Panc1 (cell line): ENCODE measurements around the gene ZKSCAN2. TPM values are rescaled to one million over a fixed set of nuclear protein-coding genes. Genes with fewer than 3 reads are reported as not detected.

ENCODE experiments used
- ATAC-seq: fragments of 200-7000 bp; cut with Tn5 transposase; 2 replicates; pipeline ENCODE4 v1.9.1; 2020; ENCODE audit warnings: mild to moderate bottlenecking, moderate library complexity
- BruUV-seq: library from RNA; stranded (reverse); fragments of 400-500 nt; replicated peaks from 2 replicates; lab custom pipeline; 2021; lab: Mats Ljungman, UMichigan
- CTCF ChIA-PET: fragments of 300-600 bp; sonication (Branson Sonifier 250); formaldehyde crosslinking; loops from one replicate; lab custom pipeline; 2022; ENCODE audit warnings: antibody characterized with exemption; lab: Charles Lee
- POLR2A ChIA-PET: fragments of 300-600 bp; sonication (Branson Sonifier 250); formaldehyde crosslinking; loops from one replicate; lab custom pipeline; 2022; ENCODE audit warnings: antibody characterized with exemption; lab: Charles Lee
- DNase-seq: peaks from one replicate; pipeline ENCODE4 v3.0.0-alpha.2; 2010; ENCODE audit warnings: low read depth, low spot score
- H3K27ac ChIP-seq: 2 replicates; pipeline ENCODE4 v1.5.1; 2011; ENCODE audit warnings: mild to moderate bottlenecking, low read length, inconsistent platforms
- H3K27me3 ChIP-seq: fragments of 200-500 bp; sonication (Bioruptor generic); 2 replicates; pipeline ENCODE4 v1.6.0; 2014; ENCODE audit warnings: low read length, inconsistent platforms; ENCODE audit not compliant: control insufficient read depth, insufficient read depth
- H3K36me3 ChIP-seq: fragments of 200-500 bp; sonication (Bioruptor generic); 2 replicates; pipeline ENCODE4 v1.5.1; 2014; ENCODE audit warnings: inconsistent platforms, mild to moderate bottlenecking, low read length, moderate library complexity; ENCODE audit not compliant: control insufficient read depth, insufficient read depth
- H3K4me1 ChIP-seq: 2 replicates; pipeline ENCODE4 v1.5.1; 2011; ENCODE audit warnings: inconsistent platforms, mild to moderate bottlenecking, low read length, moderate library complexity; ENCODE audit not compliant: control insufficient read depth, insufficient read depth
- H3K4me3 ChIP-seq, 2 experiments: 2 replicates each; pipeline ENCODE4 v1.5.1; 2011 to 2012; ENCODE audit warnings: low read depth in 2 of 2, low read length in 2 of 2, mild to moderate bottlenecking in 2 of 2, inconsistent platforms in 1 of 2, moderate library complexity in 1 of 2
- H3K9me3 ChIP-seq: fragments of 200-500 bp; sonication (Bioruptor generic); 2 replicates; pipeline ENCODE4 v1.5.1; 2014; ENCODE audit warnings: low read depth, mild to moderate bottlenecking, inconsistent platforms, low read length, moderate library complexity; ENCODE audit not compliant: control insufficient read depth, insufficient read depth
- POLR2AphosphoS5 ChIP-seq: IDR thresholded peaks from 2 replicates; pipeline ENCODE4 v1.6.1; 2012; ENCODE audit warnings: mild to moderate bottlenecking, low read depth, low read length, moderate library complexity
- REST ChIP-seq, 2 experiments: IDR thresholded peaks; 2 replicates each; pipeline ENCODE4 v1.6.1; 2011 to 2012; ENCODE audit warnings: low read depth in 2 of 2, control low read depth in 1 of 2, low read length in 1 of 2, mild to moderate bottlenecking in 1 of 2, moderate library complexity in 1 of 2; ENCODE audit not compliant: insufficient read depth in 1 of 2
- SIN3A ChIP-seq: IDR thresholded peaks from 2 replicates; pipeline ENCODE4 v1.6.1; 2012; ENCODE audit warnings: low read depth, mild to moderate bottlenecking, low read length, moderate library complexity, borderline replicate concordance; ENCODE audit not compliant: insufficient read depth
- TCF7L2 ChIP-seq: IDR thresholded peaks from 2 replicates; pipeline ENCODE4 v1.6.1; 2011; ENCODE audit warnings: mild to moderate bottlenecking, low read depth, low read length, inconsistent platforms
- in situ Hi-C: cut with HindIII; loops from 2 replicates; pipeline ENCODE4 v1.10.0; 2016; ENCODE audit warnings: low sequenced_read_pairs, low pct_unique_long_range_greater_than_20kb
- intact Hi-C: fragments of 100-400 bp; cut with micrococcal nuclease; formaldehyde crosslinking; loops from one replicate; pipeline ENCODE4 v1.10.0; 2022; ENCODE audit not compliant: unreplicated experiment
- total RNA-seq: library from RNA; stranded (reverse); gene quantifications from one replicate; pipeline ENCODE4 v1.2.1, GENCODE V29; 2021; ENCODE audit not compliant: unreplicated experiment
- TF ChIP-seq, protein P1 (sequence below): fragments of 450-650 bp; IDR thresholded peaks from 2 replicates; pipeline ENCODE4 v1.5.1; 2017; ENCODE audit warnings: mild to moderate bottlenecking

ZKSCAN2 gene
- total RNA-seq, 1 experiment from 2014 or later, result 11.4 TPM

DNA sequence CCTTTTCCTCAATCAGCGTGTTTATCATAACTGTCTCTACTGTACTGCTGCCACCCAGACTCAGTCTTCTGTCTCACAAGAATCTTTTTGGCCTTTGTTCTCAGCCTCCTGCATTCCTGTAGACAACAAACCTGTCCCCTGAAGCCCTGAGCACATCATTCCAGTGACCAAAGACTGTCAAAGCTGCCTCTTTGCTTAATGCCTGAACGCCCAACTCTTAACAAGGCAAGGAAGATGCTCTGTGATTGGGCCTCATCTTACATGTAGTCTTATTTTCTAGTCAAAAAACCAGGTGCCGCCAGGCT, 70.2 kb downstream of the ZKSCAN2 start:
- no peaks in the 10 kb centered on the region for H3K36me3 ChIP-seq
- ChIA-PET POLR2A (no interaction called here), CTCF (no interaction called here)
- H3K27me3 ChIP-seq, result no peaks in the 10 kb centered on the region
- peak overlapping the region; percentile 30; the same call in 1 of the 2 replicates for H3K27ac ChIP-seq
- H3K4me1 ChIP-seq, result peaks cover 7% of the 10 kb centered on the region; the same call in 1 of the 2 replicates
- no TSS peak for BruUV-seq
- TF ChIP-seq SIN3A (no peak), REST (IDR thresholded peaks at IDR 0.05; ENCODE audit: insufficient read depth in 1 of 2, low read depth in 2 of 2, low read length in 1 of 2) (no peak), TCF7L2 (no peak), POLR2AphosphoS5 (no peak)
- TF ChIP-seq, protein P1, sequence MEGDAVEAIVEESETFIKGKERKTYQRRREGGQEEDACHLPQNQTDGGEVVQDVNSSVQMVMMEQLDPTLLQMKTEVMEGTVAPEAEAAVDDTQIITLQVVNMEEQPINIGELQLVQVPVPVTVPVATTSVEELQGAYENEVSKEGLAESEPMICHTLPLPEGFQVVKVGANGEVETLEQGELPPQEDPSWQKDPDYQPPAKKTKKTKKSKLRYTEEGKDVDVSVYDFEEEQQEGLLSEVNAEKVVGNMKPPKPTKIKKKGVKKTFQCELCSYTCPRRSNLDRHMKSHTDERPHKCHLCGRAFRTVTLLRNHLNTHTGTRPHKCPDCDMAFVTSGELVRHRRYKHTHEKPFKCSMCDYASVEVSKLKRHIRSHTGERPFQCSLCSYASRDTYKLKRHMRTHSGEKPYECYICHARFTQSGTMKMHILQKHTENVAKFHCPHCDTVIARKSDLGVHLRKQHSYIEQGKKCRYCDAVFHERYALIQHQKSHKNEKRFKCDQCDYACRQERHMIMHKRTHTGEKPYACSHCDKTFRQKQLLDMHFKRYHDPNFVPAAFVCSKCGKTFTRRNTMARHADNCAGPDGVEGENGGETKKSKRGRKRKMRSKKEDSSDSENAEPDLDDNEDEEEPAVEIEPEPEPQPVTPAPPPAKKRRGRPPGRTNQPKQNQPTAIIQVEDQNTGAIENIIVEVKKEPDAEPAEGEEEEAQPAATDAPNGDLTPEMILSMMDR, result no peak
- no peaks in the 10 kb centered on the region for H3K9me3 ChIP-seq
- intact Hi-C loops (no loop called here), in situ Hi-C loops (no loop called here)
- ATAC-seq (no peak), DNase-seq (no peak)
- no peak overlapping the region for H3K4me3 ChIP-seq

Other genes starting within 250 kb of the ZKSCAN2 start
- 113 TPM for gene ARHGAP17, start 242.5 kb downstream of the ZKSCAN2 start, total RNA-seq
- 44.2 TPM for gene LCMT1, start 146.1 kb downstream of the ZKSCAN2 start, total RNA-seq
- 0.18 TPM for gene AQP8, start 40.9 kb downstream of the ZKSCAN2 start, total RNA-seq